Measurements from ENCODE around the gene OR2F2.

OR2F2 gene

GRCh38 chr7:143947111-143947510 lies 12.1 kb downstream of the OR2F2 start:
- Mint-ChIP-seq H3K4me1 (ENCODE audit: low read depth) (no peaks in the 10 kb centered on the region), H3K27me3 (ENCODE audit: low read depth) (peaks cover 35% of the 10 kb centered on the region), H3K36me3 (ENCODE audit: low read depth) (no peaks in the 10 kb centered on the region), H3K4me3 (no peak overlapping the region), H3K9me3 (no peaks in the 10 kb centered on the region), H3K27ac (no peak overlapping the region)

GRCh38 chr7:143948733-143949132 lies 13.7 kb downstream of the OR2F2 start:
- H3K27me3 Mint-ChIP-seq (ENCODE audit: low read depth) = peaks cover 34% of the 10 kb centered on the region

GRCh38 chr7:143953421-143953820 lies 18.4 kb downstream of the OR2F2 start:
- H3K4me3 Mint-ChIP-seq = no peak overlapping the region

More at GRCh38 chr7:143948733-143949132, 13.7 kb downstream of the OR2F2 start:
- Mint-ChIP-seq H3K27ac (no peak overlapping the region), H3K4me3 (no peak overlapping the region), H3K9me3 (no peaks in the 10 kb centered on the region), H3K4me1 (ENCODE audit: low read depth) (no peaks in the 10 kb centered on the region), H3K36me3 (ENCODE audit: low read depth) (no peaks in the 10 kb centered on the region)

GRCh38 chr7:143954135-143954534 lies 19.1 kb downstream of the OR2F2 start:
- no peak overlapping the region for H3K27ac Mint-ChIP-seq
- peaks cover 23% of the 10 kb centered on the region for H3K27me3 Mint-ChIP-seq (ENCODE audit: low read depth)
- H3K9me3 Mint-ChIP-seq = no peaks in the 10 kb centered on the region
- no peaks in the 10 kb centered on the region for H3K36me3 Mint-ChIP-seq (ENCODE audit: low read depth)
- no peaks in the 10 kb centered on the region for H3K4me1 Mint-ChIP-seq (ENCODE audit: low read depth)
- H3K4me3 Mint-ChIP-seq = no peak overlapping the region

More at GRCh38 chr7:143953421-143953820, 18.4 kb downstream of the OR2F2 start:
- H3K9me3 Mint-ChIP-seq = no peaks in the 10 kb centered on the region
- H3K4me1 Mint-ChIP-seq (ENCODE audit: low read depth) = no peaks in the 10 kb centered on the region
- peaks cover 24% of the 10 kb centered on the region for H3K27me3 Mint-ChIP-seq (ENCODE audit: low read depth)
- H3K27ac Mint-ChIP-seq = no peak overlapping the region
- no peaks in the 10 kb centered on the region for H3K36me3 Mint-ChIP-seq (ENCODE audit: low read depth)

- H3K4me3 Mint-ChIP-seq = no peak within 1 kb of the TSS
Observed at GRCh38 chr7:143954544-143954943, 19.5 kb downstream of the OR2F2 start, which contains the start of gene OR2F1. TSS of gene OR2F1 (plus strand) at chr7:143954844. CDS start at chr7:143959971, 5,127 bp downstream.

GRCh38 chr7:143958781-143959180 lies 23.7 kb downstream of the OR2F2 start:
- no peaks in the 10 kb centered on the region for H3K9me3 Mint-ChIP-seq

More at GRCh38 chr7:143954544-143954943, 19.5 kb downstream of the OR2F2 start, which contains the start of gene OR2F1:
- Mint-ChIP-seq H3K36me3 (ENCODE audit: low read depth) (no peaks in the 10 kb centered on the region), H3K27ac (no peak within 1 kb of the TSS), H3K4me1 (ENCODE audit: low read depth) (no peaks in the 10 kb centered on the region), H3K27me3 (ENCODE audit: low read depth) (peaks cover 23% of the 10 kb centered on the region), H3K9me3 (no peaks in the 10 kb centered on the region)

GRCh38 chr7:143960813-143961610 lies 26.0 kb downstream of the OR2F2 start:
- Mint-ChIP-seq H3K9me3 (no peaks in the 10 kb centered on the region), H3K4me1 (ENCODE audit: low read depth) (no peaks in the 10 kb centered on the region), H3K36me3 (ENCODE audit: low read depth) (no peaks in the 10 kb centered on the region), H3K27me3 (ENCODE audit: low read depth) (peaks cover 19% of the 10 kb centered on the region), H3K27ac (no peak overlapping the region), H3K4me3 (no peak overlapping the region)

More at GRCh38 chr7:143958781-143959180, 23.7 kb downstream of the OR2F2 start:
- Mint-ChIP-seq H3K4me3 (no peak overlapping the region), H3K27ac (no peak overlapping the region), H3K4me1 (ENCODE audit: low read depth) (no peaks in the 10 kb centered on the region), H3K36me3 (ENCODE audit: low read depth) (no peaks in the 10 kb centered on the region), H3K27me3 (ENCODE audit: low read depth) (peaks cover 23% of the 10 kb centered on the region)

GRCh38 chr7:143965280-143965679 lies 30.2 kb downstream of the OR2F2 start:
- Mint-ChIP-seq H3K4me1 (ENCODE audit: low read depth) (no peaks in the 10 kb centered on the region), H3K4me3 (no peak overlapping the region)

GRCh38 chr7:143967398-143967797 lies 32.4 kb downstream of the OR2F2 start:
- Mint-ChIP-seq H3K36me3 (ENCODE audit: low read depth) (no peaks in the 10 kb centered on the region), H3K9me3 (no peaks in the 10 kb centered on the region), H3K27me3 (ENCODE audit: low read depth) (peaks cover 3% of the 10 kb centered on the region), H3K4me1 (ENCODE audit: low read depth) (no peaks in the 10 kb centered on the region), H3K4me3 (no peak overlapping the region), H3K27ac (no peak overlapping the region)

More at GRCh38 chr7:143965280-143965679, 30.2 kb downstream of the OR2F2 start:
- Mint-ChIP-seq H3K9me3 (no peaks in the 10 kb centered on the region), H3K27me3 (ENCODE audit: low read depth) (peaks cover 3% of the 10 kb centered on the region), H3K36me3 (ENCODE audit: low read depth) (no peaks in the 10 kb centered on the region), H3K27ac (no peak overlapping the region)

GRCh38 chr7:143973870-143974416 lies 38.9 kb downstream of the OR2F2 start:
- no peaks in the 10 kb centered on the region for H3K4me1 Mint-ChIP-seq (ENCODE audit: low read depth)
- peaks cover 9% of the 10 kb centered on the region for H3K27me3 Mint-ChIP-seq (ENCODE audit: low read depth)
- H3K4me3 Mint-ChIP-seq = no peak overlapping the region
- H3K36me3 Mint-ChIP-seq (ENCODE audit: low read depth) = no peaks in the 10 kb centered on the region
- H3K27ac Mint-ChIP-seq = no peak overlapping the region
- no peaks in the 10 kb centered on the region for H3K9me3 Mint-ChIP-seq

GRCh38 chr7:143974459-143974858 lies 39.4 kb downstream of the OR2F2 start:
- no peak overlapping the region for H3K27ac Mint-ChIP-seq
- no peak overlapping the region for H3K4me3 Mint-ChIP-seq
- H3K36me3 Mint-ChIP-seq (ENCODE audit: low read depth) = no peaks in the 10 kb centered on the region
- H3K27me3 Mint-ChIP-seq (ENCODE audit: low read depth) = peaks cover 12% of the 10 kb centered on the region
- no peaks in the 10 kb centered on the region for H3K9me3 Mint-ChIP-seq
- no peaks in the 10 kb centered on the region for H3K4me1 Mint-ChIP-seq (ENCODE audit: low read depth)

GRCh38 chr7:143975617-143976016 lies 40.6 kb downstream of the OR2F2 start:
- Mint-ChIP-seq H3K9me3 (no peaks in the 10 kb centered on the region), H3K4me3 (no peak overlapping the region), H3K36me3 (ENCODE audit: low read depth) (no peaks in the 10 kb centered on the region), H3K27me3 (ENCODE audit: low read depth) (peaks cover 12% of the 10 kb centered on the region), H3K4me1 (ENCODE audit: low read depth) (no peaks in the 10 kb centered on the region), H3K27ac (no peak overlapping the region)

- Mint-ChIP-seq H3K4me1 (ENCODE audit: low read depth) (no peaks in the 10 kb centered on the region), H3K27me3 (ENCODE audit: low read depth) (peaks cover 12% of the 10 kb centered on the region), H3K27ac (no peak overlapping the region), H3K9me3 (no peaks in the 10 kb centered on the region), H3K36me3 (ENCODE audit: low read depth) (no peaks in the 10 kb centered on the region), H3K4me3 (no peak overlapping the region)
Observed at GRCh38 chr7:143978585-143978984, 43.6 kb downstream of the OR2F2 start.

- Mint-ChIP-seq H3K9me3 (no peaks in the 10 kb centered on the region), H3K4me3 (no peak overlapping the region), H3K27ac (no peak overlapping the region), H3K27me3 (ENCODE audit: low read depth) (peaks cover 12% of the 10 kb centered on the region), H3K36me3 (ENCODE audit: low read depth) (no peaks in the 10 kb centered on the region), H3K4me1 (ENCODE audit: low read depth) (no peaks in the 10 kb centered on the region)
Observed at GRCh38 chr7:143979359-143979758, 44.3 kb downstream of the OR2F2 start.

- Mint-ChIP-seq H3K27ac (no peak overlapping the region), H3K36me3 (ENCODE audit: low read depth) (no peaks in the 10 kb centered on the region), H3K4me3 (no peak overlapping the region), H3K27me3 (ENCODE audit: low read depth) (peaks cover 6% of the 10 kb centered on the region), H3K9me3 (no peaks in the 10 kb centered on the region), H3K4me1 (ENCODE audit: low read depth) (no peaks in the 10 kb centered on the region)
Observed at GRCh38 chr7:143979998-143980397, 45.0 kb downstream of the OR2F2 start.
